ENCODE results near the gene MAPK8.

MAPK8 gene

GRCh38 chr10:48390933-48391845 is 84.7 kb downstream of the MAPK8 start:
- in situ Hi-C loops (cut with MboI; ENCODE audit: low sequenced_read_pairs, unreplicated experiment) = no loop called here
- no peak for TF ChIP-seq CTCF (IDR thresholded peaks at IDR 0.05; ENCODE audit: borderline replicate concordance, control extremely low read depth, extremely low read depth, insufficient read depth, missing control alignments)
- no peak for DNase-seq (ENCODE audit: low spot score)

GRCh38 chr10:48391994-48392393 is 85.5 kb downstream of the MAPK8 start:
- in situ Hi-C loops (cut with MboI; ENCODE audit: low sequenced_read_pairs, unreplicated experiment) = no loop called here

GRCh38 chr10:48398261-48398660 is 91.8 kb downstream of the MAPK8 start:
- DNase-seq (ENCODE audit: low spot score) = no peak
- TF ChIP-seq CTCF (IDR thresholded peaks at IDR 0.05; ENCODE audit: borderline replicate concordance, control extremely low read depth, extremely low read depth, insufficient read depth, missing control alignments) = no peak
- in situ Hi-C loops (cut with MboI; ENCODE audit: low sequenced_read_pairs, unreplicated experiment) = no loop called here

More at GRCh38 chr10:48391994-48392393, 85.5 kb downstream of the MAPK8 start:
- no peak for DNase-seq (ENCODE audit: low spot score)
- no peak for TF ChIP-seq CTCF (IDR thresholded peaks at IDR 0.05; ENCODE audit: borderline replicate concordance, control extremely low read depth, extremely low read depth, insufficient read depth, missing control alignments)

- in situ Hi-C loops (cut with MboI; ENCODE audit: low sequenced_read_pairs, unreplicated experiment) = no loop called here
- no peak for DNase-seq (ENCODE audit: low spot score)
Measured at GRCh38 chr10:48399056-48399541, 92.6 kb downstream of the MAPK8 start.

GRCh38 chr10:48399551-48399950 is 93.1 kb downstream of the MAPK8 start:
- TF ChIP-seq CTCF (IDR thresholded peaks at IDR 0.05; ENCODE audit: borderline replicate concordance, control extremely low read depth, extremely low read depth, insufficient read depth, missing control alignments) = no peak
- in situ Hi-C loops (cut with MboI; ENCODE audit: low sequenced_read_pairs, unreplicated experiment) = no loop called here
- no peak for DNase-seq (ENCODE audit: low spot score)

More at GRCh38 chr10:48399056-48399541, 92.6 kb downstream of the MAPK8 start:
- TF ChIP-seq CTCF (IDR thresholded peaks at IDR 0.05; ENCODE audit: borderline replicate concordance, control extremely low read depth, extremely low read depth, insufficient read depth, missing control alignments) = no peak

GRCh38 chr10:48400129-48400849 is 93.8 kb downstream of the MAPK8 start:
- DNase-seq (ENCODE audit: low spot score) = no peak
- no peak for TF ChIP-seq CTCF (IDR thresholded peaks at IDR 0.05; ENCODE audit: borderline replicate concordance, control extremely low read depth, extremely low read depth, insufficient read depth, missing control alignments)
- in situ Hi-C loops (cut with MboI; ENCODE audit: low sequenced_read_pairs, unreplicated experiment) = no loop called here
